Astrocyte (in vitro differentiated cells and primary cell): ENCODE results near the gene RAB8A. TPM values are rescaled to one million over a fixed set of nuclear protein-coding genes. Genes with fewer than 3 reads are reported as not detected.

Experiments
- DNase-seq: peaks from one replicate; pipeline ENCODE4 v3.0.0-alpha.2; 2010; ENCODE audit warnings: low read depth
- FAIRE-seq: peaks from 2 replicates; lab custom pipeline; 2011; peaks lifted over from hg19 to GRCh38; lab: Jason Lieb, UNC
- H2AFZ ChIP-seq: 2 replicates; pipeline ENCODE4 v1.6.0; 2012; ENCODE audit warnings: low read depth, low read length, inconsistent platforms
- H3K27ac ChIP-seq: 2 replicates; pipeline ENCODE4 v1.5.1; 2011; ENCODE audit warnings: low read depth, low read length, inconsistent platforms
- H3K27me3 ChIP-seq: 2 replicates; pipeline ENCODE4 v1.6.0; 2011; ENCODE audit warnings: low read length, inconsistent platforms; ENCODE audit not compliant: insufficient read depth
- H3K36me3 ChIP-seq: 2 replicates; pipeline ENCODE4 v1.5.1; 2011; ENCODE audit warnings: low read length, inconsistent platforms; ENCODE audit not compliant: insufficient read depth
- H3K4me1 ChIP-seq: 2 replicates; pipeline ENCODE4 v1.5.1; 2011; ENCODE audit warnings: low read length, inconsistent platforms; ENCODE audit not compliant: insufficient read depth
- H3K4me2 ChIP-seq: 2 replicates; pipeline ENCODE4 v1.6.0; 2012; ENCODE audit warnings: low read length, inconsistent platforms
- H3K4me3 ChIP-seq: 2 replicates; pipeline ENCODE4 v1.5.1; 2011; ENCODE audit warnings: low read depth, mild to moderate bottlenecking, low read length, inconsistent platforms; ENCODE audit not compliant: insufficient read depth
- H3K79me2 ChIP-seq: 2 replicates; pipeline ENCODE4 v1.6.0; 2012; ENCODE audit warnings: mild to moderate bottlenecking, low read length, inconsistent platforms; ENCODE audit not compliant: insufficient read depth
- H3K9ac ChIP-seq: 2 replicates; pipeline ENCODE4 v1.6.0; 2012; ENCODE audit warnings: mild to moderate bottlenecking, low read length, inconsistent platforms
- H3K9me3 ChIP-seq: 2 replicates; pipeline ENCODE4 v1.5.1; 2012; ENCODE audit warnings: low read depth, mild to moderate bottlenecking, low read length, inconsistent platforms; ENCODE audit not compliant: insufficient read depth
- H4K20me1 ChIP-seq: 2 replicates; pipeline ENCODE4 v1.6.0; 2012; ENCODE audit warnings: low read length, inconsistent platforms; ENCODE audit not compliant: insufficient read depth
- H3K27ac Mint-ChIP-seq: one replicate; pipeline ENCODE4 v1.8.0; 2021; ENCODE audit warnings: mild to moderate bottlenecking, mixed read lengths; ENCODE audit not compliant: unreplicated experiment
- H3K27me3 Mint-ChIP-seq: one replicate; pipeline ENCODE4 v1.8.0; 2021; ENCODE audit warnings: low read depth, mixed read lengths; ENCODE audit not compliant: unreplicated experiment
- H3K36me3 Mint-ChIP-seq: one replicate; pipeline ENCODE4 v1.8.0; 2021; ENCODE audit warnings: low read depth, mixed read lengths; ENCODE audit not compliant: unreplicated experiment
- H3K4me1 Mint-ChIP-seq: one replicate; pipeline ENCODE4 v1.8.0; 2021; ENCODE audit warnings: low read depth, mixed read lengths; ENCODE audit not compliant: unreplicated experiment
- H3K4me3 Mint-ChIP-seq: one replicate; pipeline ENCODE4 v1.8.0; 2021; ENCODE audit warnings: mild to moderate bottlenecking, moderate library complexity, mixed read lengths; ENCODE audit not compliant: unreplicated experiment
- H3K9me3 Mint-ChIP-seq: one replicate; pipeline ENCODE4 v1.8.0; 2021; ENCODE audit warnings: mild to moderate bottlenecking, mixed read lengths; ENCODE audit not compliant: unreplicated experiment
- CTCF ChIP-seq: IDR thresholded peaks from 2 replicates; pipeline ENCODE4 v1.5.1; 2011; ENCODE audit warnings: low read depth, mild to moderate bottlenecking, inconsistent platforms, low read length, moderate library complexity; ENCODE audit not compliant: insufficient read depth
- EZH2 ChIP-seq: IDR thresholded peaks from 2 replicates; pipeline ENCODE4 v1.6.1; 2012; ENCODE audit warnings: mild to moderate bottlenecking, low read length, inconsistent platforms; ENCODE audit not compliant: insufficient read depth
- total RNA-seq: library from RNA; stranded (reverse); gene quantifications from 2 replicates; pipeline ENCODE4 v1.2.1, GENCODE V29; 2021

Gene RAB8A
- total RNA-seq, 1 donor from 2014 or later, result 80.5 TPM

DNA sequence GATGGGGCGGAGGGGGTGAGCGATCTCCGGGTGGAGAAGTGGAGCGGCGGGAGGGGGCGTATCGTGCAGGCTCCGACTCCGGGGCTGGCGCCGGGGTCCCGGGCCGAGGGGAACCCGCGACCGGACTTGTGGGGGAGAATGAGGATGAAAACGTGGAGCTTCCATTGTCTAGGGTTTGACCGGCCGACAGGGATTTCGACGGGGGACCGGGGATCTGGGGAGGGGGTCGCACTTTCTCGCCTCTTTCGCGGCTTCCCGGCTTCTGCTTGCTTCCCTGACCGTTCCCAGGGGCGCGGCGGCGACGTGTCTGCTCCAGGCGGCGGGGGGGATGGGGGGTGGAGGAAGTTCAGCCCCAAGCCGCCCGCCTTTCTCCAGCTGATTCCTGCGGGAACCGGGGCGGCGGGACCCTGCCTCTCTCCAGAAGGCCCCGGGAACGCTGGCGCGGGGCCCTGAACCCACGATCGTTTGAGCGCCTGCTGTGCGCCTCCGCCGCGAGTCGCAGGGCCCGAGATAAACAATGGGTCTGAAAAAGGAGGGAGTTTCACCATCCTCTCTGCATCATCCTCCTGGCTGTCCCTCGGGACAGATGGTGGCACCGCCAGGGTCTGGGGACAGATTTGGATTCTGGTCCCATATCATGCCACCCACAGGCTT is 34.6 kb upstream of the RAB8A start:
- TF ChIP-seq EZH2 (no peak), CTCF (no peak)
- H4K20me1 ChIP-seq, result peaks cover 32% of the 10 kb centered on the region
- Mint-ChIP-seq H3K36me3 (peaks cover 12% of the 10 kb centered on the region), H3K9me3 (no peaks in the 10 kb centered on the region), H3K4me3 (peak overlapping the region; percentile 95), H3K27ac (peak overlapping the region; percentile 91), H3K4me1 (peaks cover 35% of the 10 kb centered on the region), H3K27me3 (no peaks in the 10 kb centered on the region)
- peaks cover 18% of the 10 kb centered on the region for H3K36me3 ChIP-seq
- H3K27ac ChIP-seq, result peak overlapping the region; percentile 98
- peaks cover 41% of the 10 kb centered on the region for H3K4me1 ChIP-seq
- H3K27me3 ChIP-seq, result no peaks in the 10 kb centered on the region
- no peaks in the 10 kb centered on the region for H3K9me3 ChIP-seq
- peak overlapping the region; percentile 100 for H3K9ac ChIP-seq
- H3K79me2 ChIP-seq, result peaks cover 74% of the 10 kb centered on the region
- no peak overlapping the region for H2AFZ ChIP-seq
- no peak for FAIRE-seq
- peak overlapping the region; percentile 96 for H3K4me3 ChIP-seq
- H3K4me2 ChIP-seq, result peak overlapping the region; percentile 99
- no peak for DNase-seq

- peaks cover 27% of the 10 kb centered on the region for H3K36me3 ChIP-seq
- FAIRE-seq, result no peak
- peak overlapping the region; percentile 100 for H3K9ac ChIP-seq
- peak; percentile 59 for DNase-seq
- H3K36me3 Mint-ChIP-seq, result peaks cover 17% of the 10 kb centered on the region
- peak overlapping the region; percentile 91 for H3K27ac Mint-ChIP-seq
- peak overlapping the region; percentile 99 for H3K4me2 ChIP-seq
- peak overlapping the region; percentile 95 for H3K4me3 Mint-ChIP-seq
- H3K9me3 Mint-ChIP-seq, result no peaks in the 10 kb centered on the region
- H3K27me3 Mint-ChIP-seq, result no peaks in the 10 kb centered on the region
- H3K79me2 ChIP-seq, result peaks cover 84% of the 10 kb centered on the region
- H4K20me1 ChIP-seq, result peaks cover 39% of the 10 kb centered on the region
- peaks cover 40% of the 10 kb centered on the region for H3K4me1 Mint-ChIP-seq
- peak overlapping the region; percentile 98 for H3K27ac ChIP-seq
- no peak overlapping the region for H2AFZ ChIP-seq
- H3K4me3 ChIP-seq, result peak overlapping the region; percentile 96
- peaks cover 41% of the 10 kb centered on the region for H3K4me1 ChIP-seq
- no peaks in the 10 kb centered on the region for H3K9me3 ChIP-seq
- TF ChIP-seq CTCF, result no peak
- TF ChIP-seq EZH2, result no peak
- H3K27me3 ChIP-seq, result no peaks in the 10 kb centered on the region
These were observed 33.5 kb upstream of the RAB8A start for GRCh38 chr19:16077984-16078758.
